ENCODE results near the gene DAGLB. TPM values are rescaled to one million over a fixed set of nuclear protein-coding genes. Genes with fewer than 3 reads are reported as not detected.

The DAGLB gene
- total and polyA plus RNA-seq, 2 of the 8 experiments (the other 6 are each of a cell fraction or from before 2014, with no cell fraction given), result 27.0 to 39.6 TPM

GRCh38 chr7:6387734-6388294, 59.9 kb downstream of the DAGLB start:
- Histone ChIP-seq H2BK15ac (ENCODE audit: low read length) (no peak overlapping the region), H3K9me3 (ENCODE audit: insufficient read depth in 2 of 2, low read depth in 1 of 2, low read length in 1 of 2) (no peaks in the 10 kb centered on the region), H2BK120ac (replicated peaks; ENCODE audit: low read depth, low read length) (no peak overlapping the region), H3K4me2 (ENCODE audit: insufficient read depth in 1 of 2, low read depth in 2 of 2, low read length in 2 of 2) (no peak overlapping the region), H4K91ac (replicated peaks; ENCODE audit: insufficient read length, low read length) (no peak overlapping the region), H3K4me1 (replicated peaks in 1 of 4; ENCODE audit: control insufficient read depth in 3 of 4, insufficient read depth in 4 of 4, low read length in 3 of 4) (peaks cover 0 to 12% (median 4%) of the 10 kb centered on the region in 4 experiments; a peak in 6 of 7 replicates), H3K4ac (replicated peaks; ENCODE audit: insufficient read length, low read depth, low read length) (no peak overlapping the region), H2BK12ac (ENCODE audit: low read depth, low read length) (no peak overlapping the region), H3K27me3 (replicated peaks in 1 of 4; ENCODE audit: control insufficient read depth in 3 of 4, extremely low read depth in 1 of 4, insufficient read depth in 3 of 4, low read length in 3 of 4) (no peaks in the 10 kb centered on the region), H3K18ac (ENCODE audit: extremely low read depth, low read length) (no peak overlapping the region), H3K79me1 (ENCODE audit: low read depth, low read length) (peaks cover 14% of the 10 kb centered on the region; the same call in 1 of the 2 replicates), H3K56ac (replicated peaks; ENCODE audit: insufficient read length, low read depth, low read length) (no peak overlapping the region), H3K4me3 (ENCODE audit: extremely low read depth in 1 of 4, insufficient read depth in 2 of 4, low read depth in 3 of 4, low read length in 4 of 4) (no peak overlapping the region), H3K23me2 (ENCODE audit: low read depth, low read length) (no peaks in the 10 kb centered on the region; the same call in 1 of the 2 replicates), H3K36me3 (ENCODE audit: control insufficient read depth in 2 of 4, insufficient read depth in 4 of 4, low read length in 3 of 4) (peaks cover 0 to 41% (median 20%) of the 10 kb centered on the region in 4 experiments; a peak in 6 of 8 replicates), H2BK20ac (ENCODE audit: low read length) (no peak overlapping the region; the same call in 1 of the 2 replicates), H2AFZ (ENCODE audit: low read length) (no peak overlapping the region), H3K27ac (ENCODE audit: low read depth, low read length) (no peak overlapping the region), H4K5ac (ENCODE audit: insufficient read length, low read depth, low read length) (no peak overlapping the region), H4K8ac (ENCODE audit: extremely low read depth, insufficient read depth, low read length) (no peak overlapping the region), H3K9ac (replicated peaks in 1 of 4; ENCODE audit: extremely low read depth in 1 of 4, low read depth in 3 of 4, low read length in 3 of 4) (no peak overlapping the region), H2AK5ac (ENCODE audit: low read depth, low read length) (no peak overlapping the region), H3K23ac (ENCODE audit: insufficient read length) (no peak overlapping the region), H3K79me2 (ENCODE audit: control insufficient read depth in 1 of 2, insufficient read depth in 2 of 2, low read length in 2 of 2) (peaks cover 42 to 96% of the 10 kb centered on the region in 2 experiments), H4K20me1 (replicated peaks in 1 of 2; ENCODE audit: control insufficient read depth in 1 of 2, insufficient read depth in 2 of 2, low read length in 2 of 2) (peaks cover 26 to 31% of the 10 kb centered on the region in 2 experiments), H3K14ac (ENCODE audit: insufficient read length) (no peak overlapping the region), H2BK5ac (ENCODE audit: low read depth, low read length) (no peak overlapping the region)
- no peak for FAIRE-seq
- TF ChIP-seq, protein P1, sequence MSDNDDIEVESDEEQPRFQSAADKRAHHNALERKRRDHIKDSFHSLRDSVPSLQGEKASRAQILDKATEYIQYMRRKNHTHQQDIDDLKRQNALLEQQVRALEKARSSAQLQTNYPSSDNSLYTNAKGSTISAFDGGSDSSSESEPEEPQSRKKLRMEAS (IDR thresholded peaks at IDR 0.05), result no peak
- TF ChIP-seq HDAC6 (IDR thresholded peaks at IDR 0.05; ENCODE audit: low read depth, low read length) (no peak), RXRA (IDR thresholded peaks at IDR 0.05; ENCODE audit: insufficient read depth, low read depth, low read length) (no peak), PHF8 (conservative IDR thresholded peaks at IDR 0.05; ENCODE audit: low read depth, low read length) (no peak), BCL11A (IDR thresholded peaks at IDR 0.05; ENCODE audit: low read depth in 2 of 2, low read length in 2 of 2) (no peak), SP1 (IDR thresholded peaks at IDR 0.05; ENCODE audit: low read depth, low read length) (no peak), CTCF (IDR thresholded peaks at IDR 0.05; ENCODE audit: control extremely low read depth in 1 of 3, insufficient read depth in 1 of 3, low read depth in 1 of 3, low read length in 3 of 3) (no peak), NANOG (IDR thresholded peaks at IDR 0.05; ENCODE audit: insufficient read depth, low read depth, low read length, poor library complexity, severe bottlenecking) (no peak), SP4 (IDR thresholded peaks at IDR 0.05; ENCODE audit: low read length) (no peak)
- DNase-seq (ENCODE audit: low read depth in 1 of 2, low spot score in 2 of 2), result no peak
- 94% methylated on average over 7 of the region's 7 CpGs; no CpG with 5 or more reads in 1 of the 2 experiments for WGBS, 2 experiments (ENCODE audit: extremely low coverage in 1 of 2, insufficient coverage in 1 of 2, insufficient read length in 1 of 2, insufficient replicate concordance in 2 of 2, low coverage in 1 of 2, low lambda C conversion rate in 2 of 2, missing lambda C conversion rate in 1 of 2)
- POLR2A ChIA-PET (ENCODE audit: partially characterized antibody), result no interaction called here
- CTCF ChIA-PET (ENCODE audit: partially characterized antibody), result no interaction called here
